ENCODE results near the gene RNF215. TPM values are rescaled to one million over a fixed set of nuclear protein-coding genes. Genes with fewer than 3 reads are reported as not detected.
A peak's percentile ranks its signal among the peaks of the same experiment; 100 is the strongest.

Gene RNF215
- 43.1 TPM for total RNA-seq (ENCODE audit: unreplicated experiment)
- long read RNA-seq, result 0 reads

GRCh38 chr22:30386960-30387827, at the start of gene RNF215:
Gene RNF215 (minus strand): TSS chr22:30387411. CDS start chr22:30387313, 98 bp downstream.
- TF ChIP-seq CTCF (IDR thresholded peaks at IDR 0.05; ENCODE audit: partially characterized antibody, unreplicated experiment), result peak; percentile 94
- DNase-seq, result peak; percentile 92
- Mint-ChIP-seq H3K27ac (ENCODE audit: unreplicated experiment) (peak within 1 kb of the TSS; percentile 97), H3K27me3 (ENCODE audit: unreplicated experiment) (peaks cover 9% of the 10 kb centered on the region), H3K9me3 (ENCODE audit: unreplicated experiment) (peaks cover 8% of the 10 kb centered on the region), H3K4me1 (ENCODE audit: low read depth, unreplicated experiment) (peaks cover 7% of the 10 kb centered on the region), H3K4me3 (ENCODE audit: unreplicated experiment) (peak within 1 kb of the TSS; percentile 89), H3K36me3 (ENCODE audit: unreplicated experiment) (peaks cover 6% of the 10 kb centered on the region)

- no peak overlapping the region for H3K4me3 Mint-ChIP-seq (ENCODE audit: unreplicated experiment)
- DNase-seq, result no peak
- peaks cover 4% of the 10 kb centered on the region for H3K36me3 Mint-ChIP-seq (ENCODE audit: unreplicated experiment)
- no peak overlapping the region for H3K27ac Mint-ChIP-seq (ENCODE audit: unreplicated experiment)
- no peak for TF ChIP-seq CTCF (IDR thresholded peaks at IDR 0.05; ENCODE audit: partially characterized antibody, unreplicated experiment)
- peaks cover 7% of the 10 kb centered on the region for H3K4me1 Mint-ChIP-seq (ENCODE audit: low read depth, unreplicated experiment)
- peaks cover 7% of the 10 kb centered on the region for H3K9me3 Mint-ChIP-seq (ENCODE audit: unreplicated experiment)
- H3K27me3 Mint-ChIP-seq (ENCODE audit: unreplicated experiment), result peaks cover 4% of the 10 kb centered on the region
Observed at GRCh38 chr22:30436196-30436595, 49.0 kb upstream of the RNF215 start.

GRCh38 chr22:30435674-30436126, 48.5 kb upstream of the RNF215 start:
- Mint-ChIP-seq H3K27ac (ENCODE audit: unreplicated experiment) (no peak overlapping the region), H3K9me3 (ENCODE audit: unreplicated experiment) (peaks cover 5% of the 10 kb centered on the region), H3K27me3 (ENCODE audit: unreplicated experiment) (no peaks in the 10 kb centered on the region), H3K4me1 (ENCODE audit: low read depth, unreplicated experiment) (peaks cover 3% of the 10 kb centered on the region), H3K36me3 (ENCODE audit: unreplicated experiment) (peaks cover 4% of the 10 kb centered on the region), H3K4me3 (ENCODE audit: unreplicated experiment) (no peak overlapping the region)
- no peak for TF ChIP-seq CTCF (IDR thresholded peaks at IDR 0.05; ENCODE audit: partially characterized antibody, unreplicated experiment)
- DNase-seq, result no peak

- H3K4me1 Mint-ChIP-seq (ENCODE audit: low read depth, unreplicated experiment), result no peaks in the 10 kb centered on the region
- H3K36me3 Mint-ChIP-seq (ENCODE audit: unreplicated experiment), result peaks cover 4% of the 10 kb centered on the region
- no peak overlapping the region for H3K27ac Mint-ChIP-seq (ENCODE audit: unreplicated experiment)
- peaks cover 2% of the 10 kb centered on the region for H3K27me3 Mint-ChIP-seq (ENCODE audit: unreplicated experiment)
- H3K9me3 Mint-ChIP-seq (ENCODE audit: unreplicated experiment), result peaks cover 5% of the 10 kb centered on the region
- H3K4me3 Mint-ChIP-seq (ENCODE audit: unreplicated experiment), result no peak overlapping the region
- DNase-seq, result no peak
- no peak for TF ChIP-seq CTCF (IDR thresholded peaks at IDR 0.05; ENCODE audit: partially characterized antibody, unreplicated experiment)
Observed at GRCh38 chr22:30434843-30435242, 47.6 kb upstream of the RNF215 start.

GRCh38 chr22:30433773-30434172, 46.6 kb upstream of the RNF215 start:
- Mint-ChIP-seq H3K27ac (ENCODE audit: unreplicated experiment) (no peak overlapping the region), H3K9me3 (ENCODE audit: unreplicated experiment) (peaks cover 5% of the 10 kb centered on the region), H3K36me3 (ENCODE audit: unreplicated experiment) (peaks cover 4% of the 10 kb centered on the region), H3K4me3 (ENCODE audit: unreplicated experiment) (no peak overlapping the region), H3K4me1 (ENCODE audit: low read depth, unreplicated experiment) (no peaks in the 10 kb centered on the region), H3K27me3 (ENCODE audit: unreplicated experiment) (peaks cover 2% of the 10 kb centered on the region)
- no peak for TF ChIP-seq CTCF (IDR thresholded peaks at IDR 0.05; ENCODE audit: partially characterized antibody, unreplicated experiment)
- no peak for DNase-seq
